SK-N-SH (cell line): ENCODE measurements around the gene TMPRSS11E. TPM values are rescaled to one million over a fixed set of nuclear protein-coding genes. Genes with fewer than 3 reads are reported as not detected.
"Not testable (repeated sequence)": the region's sequence is repeated elsewhere in the genome, so short reads cannot be mapped to it uniquely, and the experiment has no call there.

ENCODE experiments used
- CTCF ChIA-PET: fragments of 300-600, 350-600 bp; formaldehyde crosslinking; extraction: SDS; loops from one replicate; lab custom pipeline; 2021; lab: Yijun Ruan, JAX
- POLR2A ChIA-PET: fragments of 350-600 bp; sonication (Branson Sonifier 250); formaldehyde crosslinking; extraction: SDS; loops from one replicate; lab custom pipeline; 2020; ENCODE audit warnings: antibody characterized with exemption, inconsistent platforms; lab: Yijun Ruan, JAX
- DNase-seq: peaks from one replicate; pipeline ENCODE4 v3.0.0; 2012
- H2AFZ ChIP-seq: fragments of 200-600 bp; sonication (generic); 2 replicates; pipeline ENCODE4 v1.8.1; 2016; ENCODE audit warnings: antibody characterized with exemption, mild to moderate bottlenecking, low read depth
- H3F3A ChIP-seq: fragments of 200-600 bp; sonication (generic); replicated peaks from 2 replicates; pipeline ENCODE3; 2016; ENCODE audit warnings: antibody characterized with exemption, mild to moderate bottlenecking; ENCODE audit not compliant: insufficient read depth
- H3K27ac ChIP-seq, 2 experiments: fragments of 200-500 bp in 1 of 2; fragments of 200-600 bp in 1 of 2; sonication (Bioruptor generic) in 1 of 2; sonication (generic), shearing (Covaris generic) in 1 of 2; 2 replicates each; pipeline versions ENCODE4 v1.5.1 to v1.6.1; 2014 to 2016; ENCODE audit warnings: low read depth in 2 of 2, inconsistent platforms in 1 of 2, low read length in 1 of 2, mild to moderate bottlenecking in 1 of 2, mixed read lengths in 1 of 2
- H3K27me3 ChIP-seq: fragments of 200-600 bp; sonication (generic), shearing (Covaris generic); 2 replicates; pipeline ENCODE4 v1.6.1; 2016; ENCODE audit warnings: mixed run types; ENCODE audit not compliant: insufficient read depth
- H3K36me3 ChIP-seq, 2 experiments: fragments of 200-500 bp in 1 of 2; fragments of 200-600 bp in 1 of 2; sonication (Bioruptor generic) in 1 of 2; sonication (generic) in 1 of 2; replicated peaks in 1 of 2; 2 replicates each; pipeline versions ENCODE3 to v1.5.1; 2014 to 2016; ENCODE audit warnings: low read length in 1 of 2, mild to moderate bottlenecking in 1 of 2; ENCODE audit not compliant: insufficient read depth in 2 of 2, control insufficient read depth in 1 of 2
- H3K4me1 ChIP-seq, 2 experiments: fragments of 200-500 bp in 1 of 2; fragments of 200-600 bp in 1 of 2; sonication (Bioruptor generic) in 1 of 2; sonication (generic), shearing (Covaris generic) in 1 of 2; 2 replicates each; pipeline versions ENCODE4 v1.5.1 to v1.6.1; 2014 to 2016; ENCODE audit warnings: low read depth in 1 of 2, low read length in 1 of 2, mixed run types in 1 of 2; ENCODE audit not compliant: insufficient read depth in 2 of 2, control insufficient read depth in 1 of 2
- H3K4me2 ChIP-seq: fragments of 200-600 bp; sonication (generic), shearing (Covaris generic); 2 replicates; pipeline ENCODE4 v1.6.1; 2017; ENCODE audit warnings: mixed run types
- H3K4me3 ChIP-seq, 2 experiments: fragments of 200-500 bp in 1 of 2; fragments of 200-600 bp in 1 of 2; sonication (Bioruptor generic) in 1 of 2; sonication (generic), shearing (Covaris generic) in 1 of 2; 2 replicates each; pipeline versions ENCODE4 v1.5.1 to v1.8.1; 2014 to 2016; ENCODE audit warnings: low read depth in 2 of 2, inconsistent platforms in 1 of 2, low read length in 1 of 2, mild to moderate bottlenecking in 1 of 2, mixed read lengths in 1 of 2, moderate library complexity in 1 of 2
- H3K79me2 ChIP-seq: fragments of 200-600 bp; sonication (generic); 2 replicates; pipeline ENCODE4 v1.8.1; 2017; ENCODE audit warnings: mild to moderate bottlenecking; ENCODE audit not compliant: insufficient read depth
- H3K9ac ChIP-seq: fragments of 200-600 bp; sonication (generic); 2 replicates; pipeline ENCODE4 v1.6.1; 2017; ENCODE audit warnings: mixed run types
- H3K9me2 ChIP-seq: fragments of 200-600 bp; sonication (generic); 2 replicates; pipeline ENCODE4 v1.6.1; 2017; ENCODE audit warnings: mixed run types
- H3K9me3 ChIP-seq: fragments of 200-600 bp; sonication (generic); 2 replicates; pipeline ENCODE4 v1.6.1; 2017; ENCODE audit warnings: mixed run types, mild to moderate bottlenecking, moderate library complexity
- H4K20me1 ChIP-seq: fragments of 200-600 bp; sonication (generic); 2 replicates; pipeline ENCODE4 v1.6.1; 2017; ENCODE audit warnings: mild to moderate bottlenecking, mixed run types; ENCODE audit not compliant: insufficient read depth
- CHD2 ChIP-seq: fragments of 150-350 bp; IDR thresholded peaks from 2 replicates; pipeline ENCODE4 v1.6.1; 2018; ENCODE audit warnings: low read length; ENCODE audit not compliant: partially characterized antibody
- ELF1 ChIP-seq: IDR thresholded peaks from 2 replicates; pipeline ENCODE4 v1.4.0; 2012
- EP300 ChIP-seq, 2 experiments: IDR thresholded peaks; 2 replicates each; pipeline versions ENCODE4 v1.4.0 to v1.6.1; 2012; ENCODE audit warnings: borderline replicate concordance in 1 of 2, low read depth in 1 of 2, low read length in 1 of 2
- EZH2phosphoT487 ChIP-seq: fragments of 200-600 bp; sonication (generic); IDR thresholded peaks from 2 replicates; pipeline ENCODE4 v1.6.1; 2017; ENCODE audit warnings: low read depth, mixed run types, mild to moderate bottlenecking, antibody characterized with exemption, moderate library complexity, borderline replicate concordance
- FOSL2 ChIP-seq: IDR thresholded peaks from 2 replicates; pipeline ENCODE4 v1.4.0; 2012; ENCODE audit warnings: low read depth, mild to moderate bottlenecking, moderate library complexity, borderline replicate concordance
- FOXJ3 ChIP-seq: sonication (generic); formaldehyde crosslinking; IDR thresholded peaks from 2 replicates; pipeline ENCODE4 v1.5.1; 2020; ENCODE audit warnings: mild to moderate bottlenecking, missing genetic modification reagents
- FOXM1 ChIP-seq: IDR thresholded peaks from 2 replicates; pipeline ENCODE4 v1.4.0; 2012; ENCODE audit warnings: low read depth, mild to moderate bottlenecking
- GATA2 ChIP-seq: sonication (generic); formaldehyde crosslinking; IDR thresholded peaks from 2 replicates; pipeline ENCODE4 v1.5.0; 2020; ENCODE audit warnings: mild to moderate bottlenecking, missing genetic modification reagents
- JUND ChIP-seq: IDR thresholded peaks from 2 replicates; pipeline ENCODE4 v1.4.0; 2012
- NFIC ChIP-seq: IDR thresholded peaks from 2 replicates; pipeline ENCODE4 v1.4.0; 2012; ENCODE audit warnings: borderline replicate concordance
- RCOR1 ChIP-seq: fragments of 150-350 bp; IDR thresholded peaks from 2 replicates; pipeline ENCODE4 v1.6.1; 2017; ENCODE audit warnings: antibody characterized with exemption, low read length
- REST ChIP-seq: IDR thresholded peaks from 2 replicates; pipeline ENCODE4 v1.6.1; 2012; ENCODE audit warnings: mild to moderate bottlenecking, low read depth, low read length, moderate library complexity
- RFX5 ChIP-seq: IDR thresholded peaks from 2 replicates; pipeline ENCODE4 v1.6.1; 2012; ENCODE audit warnings: mild to moderate bottlenecking, improper control_type of control experiment, low read length
- SIN3A ChIP-seq: IDR thresholded peaks from 2 replicates; pipeline ENCODE4 v1.6.1; 2012; ENCODE audit warnings: low read depth, mild to moderate bottlenecking, low read length, moderate library complexity, borderline replicate concordance
- SMC3 ChIP-seq: IDR thresholded peaks from 2 replicates; pipeline ENCODE4 v1.6.1; 2012; ENCODE audit warnings: low read depth, low read length, improper control_type of control experiment
- TCF12 ChIP-seq: IDR thresholded peaks from 2 replicates; pipeline ENCODE4 v1.4.0; 2012
- TEAD4 ChIP-seq: IDR thresholded peaks from 2 replicates; pipeline ENCODE4 v1.4.0; 2012; ENCODE audit warnings: mild to moderate bottlenecking, borderline replicate concordance; ENCODE audit not compliant: insufficient read depth
- WGBS: methylation state at CpG from one replicate; pipeline ENCODE4 v1.1.6; 2017; ENCODE audit warnings: low lambda C conversion rate; 5-methylcytosine and 5-hydroxymethylcytosine counted together
- polyA plus RNA-seq, 3 experiments: library from polyadenylated mRNA; depleted of rRNA; stranded (reverse); fragments of >200 nt; gene quantifications; 2 replicates each; pipeline ENCODE4 v1.2.3, GENCODE V29; 2012
- TF ChIP-seq, protein P1 (sequence below): fragments of 200-600 bp; sonication (generic); IDR thresholded peaks from 2 replicates; pipeline ENCODE4 v1.6.1; 2017; ENCODE audit warnings: antibody characterized with exemption, mild to moderate bottlenecking, moderate library complexity
- TF ChIP-seq, protein P2 (sequence below): IDR thresholded peaks from 2 replicates; pipeline ENCODE4 v1.4.0; 2012; ENCODE audit warnings: low read depth, borderline replicate concordance

The TMPRSS11E gene
- polyA plus RNA-seq, 1 of the 3 experiments (the other 2 are of a cell fraction), result not detected

DNA sequence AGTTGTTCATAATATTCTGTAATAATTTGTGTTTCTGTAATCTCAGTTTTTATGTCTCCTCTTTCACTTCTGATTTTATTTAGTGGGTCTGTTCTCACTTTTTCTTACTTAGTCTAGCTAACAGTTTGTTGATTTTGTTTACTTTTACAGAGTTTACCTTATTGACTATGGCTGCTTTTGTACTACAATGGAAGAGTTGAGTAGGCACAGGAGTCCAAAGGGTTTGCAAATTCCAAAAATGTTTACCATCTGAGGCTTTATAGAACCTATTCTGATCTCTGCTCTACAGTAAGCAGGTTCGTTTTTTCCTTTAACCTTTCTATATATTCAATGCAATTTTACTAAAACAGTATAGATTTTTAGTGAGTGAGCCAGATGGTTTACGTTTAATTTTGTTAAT lies 73.7 kb downstream of the TMPRSS11E start:
- H3K79me2 ChIP-seq, result no peaks in the 10 kb centered on the region
- H3K4me2 ChIP-seq, result no peak overlapping the region
- no peaks in the 10 kb centered on the region for H3K27me3 ChIP-seq
- H3K9ac ChIP-seq, result no peak overlapping the region
- H3K9me2 ChIP-seq, result no peaks in the 10 kb centered on the region
- H3K9me3 ChIP-seq, result no peaks in the 10 kb centered on the region
- 6% methylated on average over 2 of the region's 2 CpGs for WGBS
- H3K4me1 ChIP-seq, result no peaks in the 10 kb centered on the region
- no peak overlapping the region for H3K4me3 ChIP-seq
- no peaks in the 10 kb centered on the region for H4K20me1 ChIP-seq
- no peaks in the 10 kb centered on the region for H3K36me3 ChIP-seq
- DNase-seq, result no peak
- ChIA-PET POLR2A (no interaction called here), CTCF (interaction anchor here (2.7 kb wide), 1 partner anchor 23 kb away, joined by 6 read pairs; no protein-coding TSS in a partner anchor)
- H2AFZ ChIP-seq, result no peak overlapping the region
- H3K27ac ChIP-seq, result no peak overlapping the region
- H3F3A ChIP-seq, result no peaks in the 10 kb centered on the region
- TF ChIP-seq, protein P1, sequence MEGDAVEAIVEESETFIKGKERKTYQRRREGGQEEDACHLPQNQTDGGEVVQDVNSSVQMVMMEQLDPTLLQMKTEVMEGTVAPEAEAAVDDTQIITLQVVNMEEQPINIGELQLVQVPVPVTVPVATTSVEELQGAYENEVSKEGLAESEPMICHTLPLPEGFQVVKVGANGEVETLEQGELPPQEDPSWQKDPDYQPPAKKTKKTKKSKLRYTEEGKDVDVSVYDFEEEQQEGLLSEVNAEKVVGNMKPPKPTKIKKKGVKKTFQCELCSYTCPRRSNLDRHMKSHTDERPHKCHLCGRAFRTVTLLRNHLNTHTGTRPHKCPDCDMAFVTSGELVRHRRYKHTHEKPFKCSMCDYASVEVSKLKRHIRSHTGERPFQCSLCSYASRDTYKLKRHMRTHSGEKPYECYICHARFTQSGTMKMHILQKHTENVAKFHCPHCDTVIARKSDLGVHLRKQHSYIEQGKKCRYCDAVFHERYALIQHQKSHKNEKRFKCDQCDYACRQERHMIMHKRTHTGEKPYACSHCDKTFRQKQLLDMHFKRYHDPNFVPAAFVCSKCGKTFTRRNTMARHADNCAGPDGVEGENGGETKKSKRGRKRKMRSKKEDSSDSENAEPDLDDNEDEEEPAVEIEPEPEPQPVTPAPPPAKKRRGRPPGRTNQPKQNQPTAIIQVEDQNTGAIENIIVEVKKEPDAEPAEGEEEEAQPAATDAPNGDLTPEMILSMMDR, result no peak
- TF ChIP-seq EP300 (IDR thresholded peaks at IDR 0.05; ENCODE audit: borderline replicate concordance in 1 of 2, low read depth in 1 of 2, low read length in 1 of 2) (no peak), RCOR1 (no peak), GATA2 (no peak), TCF12 (no peak), SIN3A (no peak), CHD2 (no peak), FOXM1 (no peak), JUND (no peak), RFX5 (no peak), ELF1 (no peak)
- TF ChIP-seq, protein P2, sequence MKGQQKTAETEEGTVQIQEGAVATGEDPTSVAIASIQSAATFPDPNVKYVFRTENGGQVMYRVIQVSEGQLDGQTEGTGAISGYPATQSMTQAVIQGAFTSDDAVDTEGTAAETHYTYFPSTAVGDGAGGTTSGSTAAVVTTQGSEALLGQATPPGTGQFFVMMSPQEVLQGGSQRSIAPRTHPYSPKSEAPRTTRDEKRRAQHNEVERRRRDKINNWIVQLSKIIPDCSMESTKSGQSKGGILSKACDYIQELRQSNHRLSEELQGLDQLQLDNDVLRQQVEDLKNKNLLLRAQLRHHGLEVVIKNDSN, result no peak
- TF ChIP-seq, all 33 proteins: peak for 0

- H3K9me3 ChIP-seq, CTCF ChIA-PET, H3K4me2 ChIP-seq, H3K4me3 ChIP-seq, H3K27ac ChIP-seq, H2AFZ ChIP-seq, H3K9ac ChIP-seq, H4K20me1 ChIP-seq, H3K9me2 ChIP-seq, H3K4me1 ChIP-seq, H3F3A ChIP-seq, DNase-seq, POLR2A ChIA-PET, H3K27me3 ChIP-seq, H3K36me3 ChIP-seq, H3K79me2 ChIP-seq: not testable (repeated sequence)
- 0% methylated on average over 1 of the region's 1 CpG for WGBS
Observed at GRCh38 chr4:68522232-68522631, 75.0 kb downstream of the TMPRSS11E start.

GRCh38 chr4:68535974-68536373 lies 88.7 kb downstream of the TMPRSS11E start:
- Histone ChIP-seq H3K9me3 (no peaks in the 10 kb centered on the region), H2AFZ (no peak overlapping the region), H3K79me2 (no peaks in the 10 kb centered on the region), H3K4me1 (no peaks in the 10 kb centered on the region), H3K9ac (no peak overlapping the region), H4K20me1 (no peaks in the 10 kb centered on the region), H3K4me2 (no peak overlapping the region), H3K27ac (no peak overlapping the region), H3K9me2 (no peaks in the 10 kb centered on the region), H3K4me3 (no peak overlapping the region), H3K27me3 (no peaks in the 10 kb centered on the region), H3K36me3 (no peaks in the 10 kb centered on the region), H3F3A (no peaks in the 10 kb centered on the region)
- ChIA-PET POLR2A (no interaction called here), CTCF (no interaction called here)
- 15% methylated on average over 2 of the region's 6 CpGs for WGBS
- DNase-seq, result no peak
- TF ChIP-seq NFIC (no peak), SMC3 (no peak), EZH2phosphoT487 (no peak), FOSL2 (no peak), FOXM1 (no peak), FOXJ3 (CRISPR knock-in tag) (no peak), SIN3A (no peak), ELF1 (no peak), REST (no peak), CHD2 (no peak), TEAD4 (no peak)
